Fibroblast of skin of right quadriceps (primary cell): Measurements from ENCODE around the gene CEACAM16.

Experiments
- DNase-seq: peaks from one replicate; pipeline ENCODE4 v3.0.0-alpha.2; 2013

CEACAM16 gene

DNA sequence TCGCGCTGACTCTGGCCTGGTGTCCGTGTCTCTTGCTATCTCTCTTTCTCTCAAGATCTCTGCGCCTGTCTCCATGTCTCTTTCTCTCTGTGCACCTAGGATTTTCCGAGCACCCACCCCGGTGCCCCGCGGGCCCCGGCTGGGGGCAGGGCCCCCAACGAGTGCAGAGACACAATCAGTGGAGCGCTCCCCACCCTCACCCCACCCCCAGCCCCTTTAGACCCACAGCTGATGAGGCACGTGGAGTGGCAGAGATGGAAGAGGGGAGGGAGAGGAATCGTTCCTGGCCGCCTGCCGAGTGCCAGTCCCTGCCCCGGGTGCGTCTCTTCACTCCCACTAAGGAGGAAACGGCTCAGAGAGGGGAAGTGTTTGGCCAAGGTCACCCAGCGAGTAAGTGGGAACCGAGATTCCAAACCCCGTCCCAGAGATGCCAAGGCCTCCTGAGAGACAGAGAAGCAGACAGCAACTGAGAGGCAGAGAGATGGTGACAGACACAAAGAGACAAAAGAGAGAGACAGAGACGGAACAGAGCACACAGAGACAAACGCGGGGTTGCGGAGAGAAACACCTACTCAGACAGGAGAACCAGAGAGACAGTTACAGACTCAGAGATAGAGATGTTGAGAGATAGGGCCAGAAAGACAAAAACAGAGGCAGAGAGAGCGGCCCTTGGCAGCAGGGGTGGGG is 48.9 kb downstream of the CEACAM16 start:
- peak; percentile 68 for DNase-seq

- no peak for DNase-seq
Measured at GRCh38 chr19:44748426-44749254, 49.7 kb downstream of the CEACAM16 start, which contains the start of gene BCL3. Gene BCL3 (plus strand): TSS chr19:44748708. CDS start chr19:44748791, 83 bp downstream.

DNA sequence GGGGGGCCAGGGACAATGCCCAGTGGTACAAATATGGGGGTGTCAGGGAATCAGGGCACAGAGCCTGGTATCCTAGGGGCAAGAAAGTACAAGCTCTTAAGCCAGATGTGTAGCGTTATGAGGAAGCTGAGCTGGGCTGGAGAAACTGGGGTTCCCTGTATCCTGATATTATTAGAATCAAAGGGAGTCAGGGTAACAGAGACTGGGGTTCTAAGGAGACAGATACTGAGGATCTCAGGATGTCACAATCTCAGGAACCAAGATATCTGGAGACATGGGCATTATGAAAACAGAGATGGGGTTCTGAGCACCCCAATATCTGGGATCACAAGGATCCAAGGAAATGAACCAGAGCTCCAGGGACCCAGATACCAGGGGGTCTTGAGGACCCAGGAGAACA is 50.3 kb downstream of the CEACAM16 start:
- no peak for DNase-seq

GRCh38 chr19:44749994-44750393 is 51.0 kb downstream of the CEACAM16 start:
- no peak for DNase-seq

DNA sequence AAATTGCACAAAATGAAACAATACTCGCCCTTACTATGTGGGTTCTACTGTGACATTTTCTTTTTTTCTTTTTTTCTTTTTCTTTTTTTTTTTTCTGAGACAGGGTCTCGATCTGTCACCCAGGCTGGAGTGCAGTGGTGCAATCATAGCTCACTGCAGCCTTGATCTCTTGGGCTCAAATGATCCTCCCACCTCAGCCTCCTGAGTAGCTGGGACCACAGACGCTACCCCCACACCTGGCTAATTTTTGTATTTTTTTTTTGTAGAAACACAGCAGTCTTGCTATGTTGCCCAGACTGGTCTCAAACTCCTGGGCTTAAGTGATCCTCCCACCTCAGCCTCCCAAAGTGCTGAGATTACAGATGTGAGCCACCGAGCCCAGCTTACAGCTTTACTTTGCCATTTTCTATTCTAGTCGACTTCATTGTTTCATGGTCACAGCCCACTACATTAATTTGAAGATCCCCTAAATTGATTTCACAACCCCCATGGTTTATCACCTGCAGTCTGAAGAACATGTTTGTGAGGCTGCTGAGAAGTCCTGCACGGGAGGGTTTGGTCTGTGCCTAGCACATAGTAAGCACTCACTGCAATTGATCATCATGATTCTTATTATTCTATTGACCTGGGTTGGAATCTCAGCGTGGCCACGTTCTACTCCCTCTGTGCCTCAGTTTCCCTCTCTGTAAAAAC is 53.3 kb downstream of the CEACAM16 start:
- DNase-seq, result no peak

- DNase-seq, result peak; percentile 95
Measured at GRCh38 chr19:44752816-44753625, 54.1 kb downstream of the CEACAM16 start.

DNA sequence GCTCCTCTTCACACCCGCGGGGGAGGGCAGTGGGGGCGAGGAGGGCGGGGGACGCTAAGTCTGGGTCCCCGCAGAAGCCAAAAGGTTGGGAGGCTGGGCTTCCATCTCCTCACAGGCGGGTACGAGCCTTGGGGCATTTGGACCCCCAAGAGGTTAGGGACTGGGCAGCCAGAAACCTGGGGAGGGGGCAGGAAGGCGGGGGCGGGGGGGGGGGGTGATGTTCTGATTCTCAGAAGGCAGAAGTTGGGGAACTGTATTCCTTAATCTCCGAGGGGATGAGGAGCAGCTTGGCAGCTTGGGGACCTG is 54.6 kb downstream of the CEACAM16 start:
- no peak for DNase-seq

DNA sequence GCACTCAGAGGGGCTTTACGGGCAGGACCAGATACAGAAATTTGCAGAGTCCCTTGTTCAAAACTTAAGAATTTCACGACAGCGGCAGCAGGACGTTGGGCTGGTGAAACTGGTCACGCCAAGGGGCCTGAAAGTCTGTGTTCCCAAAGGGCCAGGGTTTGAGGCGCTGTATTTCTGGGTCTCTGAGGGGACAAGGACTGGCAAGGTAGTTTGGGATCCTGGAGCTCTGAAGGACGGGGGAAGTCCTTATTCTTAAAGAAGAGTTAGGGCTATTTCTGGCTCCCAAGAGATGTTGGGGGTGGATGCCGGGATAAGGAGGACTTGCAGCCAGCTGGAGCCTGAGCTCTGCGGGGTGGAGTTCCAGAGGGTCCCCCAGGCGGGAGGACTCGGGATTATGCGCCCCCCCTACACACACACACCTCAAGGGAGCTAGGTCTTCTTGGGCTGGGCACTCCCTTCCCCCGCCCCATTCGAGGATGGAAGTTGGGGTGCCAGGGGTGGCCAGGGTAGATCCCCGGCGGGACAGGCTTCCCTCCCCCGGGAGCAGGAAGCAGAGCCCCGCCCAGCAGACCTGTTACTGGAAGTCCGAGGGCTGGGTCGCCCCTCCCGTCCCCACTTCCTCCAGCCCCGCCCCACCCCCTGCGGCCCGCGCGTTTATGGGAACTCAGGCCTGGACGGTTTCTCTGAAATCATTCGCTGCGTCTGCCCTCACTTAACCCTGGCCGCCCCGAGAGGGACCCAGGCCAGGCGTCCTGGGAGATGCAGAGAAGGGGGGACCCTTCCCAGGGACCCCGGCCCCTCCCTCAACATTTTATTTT is 55.2 kb downstream of the CEACAM16 start:
- peak; percentile 80 for DNase-seq

GRCh38 chr19:44754750-44755080 is 55.8 kb downstream of the CEACAM16 start:
- no peak for DNase-seq

GRCh38 chr19:44755219-44755618 is 56.3 kb downstream of the CEACAM16 start:
- no peak for DNase-seq

GRCh38 chr19:44756089-44756562 is 57.2 kb downstream of the CEACAM16 start:
- no peak for DNase-seq

GRCh38 chr19:44757057-44757734 is 58.2 kb downstream of the CEACAM16 start:
- DNase-seq, result peak; percentile 79

- peak; percentile 58 for DNase-seq
Measured at GRCh38 chr19:44757735-44758505, 59.0 kb downstream of the CEACAM16 start.

DNA sequence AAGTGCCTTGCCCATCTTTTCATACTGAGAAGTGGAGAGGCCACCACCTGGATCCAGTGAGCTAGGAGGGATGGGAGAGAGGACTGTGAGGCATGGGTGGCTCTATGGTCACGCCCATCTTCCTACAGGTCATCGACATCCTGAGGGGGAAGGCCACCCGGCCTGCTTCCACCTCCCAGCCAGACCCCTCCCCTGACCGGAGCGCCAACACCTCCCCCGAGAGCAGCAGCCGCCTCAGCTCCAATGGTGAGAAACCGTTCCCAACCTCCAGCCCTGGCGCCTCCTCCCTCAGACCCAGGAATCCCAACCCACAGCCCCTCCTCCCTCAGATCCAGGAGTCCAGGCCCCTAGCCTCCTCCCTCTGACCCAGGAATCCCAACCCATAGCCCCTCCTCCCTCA is 59.6 kb downstream of the CEACAM16 start:
- no peak for DNase-seq

- DNase-seq, result no peak
Measured at GRCh38 chr19:44759083-44759804, 60.3 kb downstream of the CEACAM16 start.
